Ecto neural progenitor cell (in vitro differentiated cells): Measurements from ENCODE around the gene HPCA.

Experiments used
- DNase-seq: peaks from one replicate; pipeline ENCODE4 v3.0.0-alpha.2; 2018; ENCODE audit warnings: low spot score

HPCA gene

GRCh38 chr1:32937061-32937460 is 50.8 kb downstream of the HPCA start:
- no peak for DNase-seq

- no peak for DNase-seq
These were observed 53.5 kb downstream of the HPCA start for GRCh38 chr1:32939655-32940371.

GRCh38 chr1:32944180-32944579 is 57.9 kb downstream of the HPCA start:
- no peak for DNase-seq
